ACHN (cell line): ENCODE results near the gene ZIC5.

Experiments used
- DNase-seq: peaks from one replicate; pipeline ENCODE4 v3.0.0-alpha.2; 2015
- in situ Hi-C: cut with HindIII; loops from 2 replicates; pipeline ENCODE4 v1.10.0; 2017; ENCODE audit warnings: low sequenced_read_pairs, low pct_ligation_motif_present, low pct_unique_long_range_greater_than_20kb

The ZIC5 gene

GRCh38 chr13:99988529-99989275 lies 17.1 kb upstream of the ZIC5 start:
- in situ Hi-C loops: no loop called here
- no peak for DNase-seq

- in situ Hi-C loops: no loop called here
- DNase-seq: no peak
These were observed 15.8 kb upstream of the ZIC5 start for GRCh38 chr13:99987154-99988019.

- in situ Hi-C loops: no loop called here
- DNase-seq: no peak
These were observed 15.2 kb upstream of the ZIC5 start for GRCh38 chr13:99986741-99987140.

- DNase-seq: no peak
- in situ Hi-C loops: no loop called here
These were observed 14.4 kb upstream of the ZIC5 start for GRCh38 chr13:99985886-99986527.

GRCh38 chr13:99985241-99985874 lies 13.8 kb upstream of the ZIC5 start:
- in situ Hi-C loops: no loop called here
- DNase-seq: no peak

- in situ Hi-C loops: no loop called here
- no peak for DNase-seq
These were observed 13.1 kb upstream of the ZIC5 start for GRCh38 chr13:99984461-99985240.

GRCh38 chr13:99983499-99984401 lies 12.2 kb upstream of the ZIC5 start:
- in situ Hi-C loops: no loop called here
- no peak for DNase-seq

GRCh38 chr13:99982731-99983498 lies 11.3 kb upstream of the ZIC5 start:
- peak; percentile 15 for DNase-seq
- in situ Hi-C loops: no loop called here

- peak; percentile 36 for DNase-seq
- in situ Hi-C loops: no loop called here
These were observed 10.6 kb upstream of the ZIC5 start for GRCh38 chr13:99982036-99982730.

GRCh38 chr13:99981735-99982035 lies 10.1 kb upstream of the ZIC5 start, which contains the start of gene ZIC2:
TSS of gene ZIC2 (plus strand) at chr13:99981784. CDS start at chr13:99982065, 281 bp downstream.
- in situ Hi-C loops: no loop called here
- DNase-seq: no peak

- in situ Hi-C loops: no loop called here
- DNase-seq: peak; percentile 75
These were observed 9.5 kb upstream of the ZIC5 start for GRCh38 chr13:99980824-99981734.

- peak; percentile 81 for DNase-seq
- in situ Hi-C loops: no loop called here
These were observed 8.7 kb upstream of the ZIC5 start for GRCh38 chr13:99980201-99980823.

GRCh38 chr13:99979453-99980200 lies 8.1 kb upstream of the ZIC5 start:
- peak; percentile 74 for DNase-seq
- in situ Hi-C loops: no loop called here

GRCh38 chr13:99978799-99979452 lies 7.4 kb upstream of the ZIC5 start:
- in situ Hi-C loops: no loop called here
- DNase-seq: no peak
